GM06990 (cell line): ENCODE results near the gene CTNNA2.

Experiments used
- DNase-seq: peaks from one replicate; pipeline ENCODE4 v3.0.0-alpha.2; 2011; ENCODE audit not compliant: insufficient read length; ENCODE audit errors: extremely low read depth
- H3K27me3 ChIP-seq: replicated peaks from 2 replicates; pipeline ENCODE4 v1.6.0; 2011; ENCODE audit warnings: low read length; ENCODE audit not compliant: control insufficient read depth, insufficient read depth
- H3K36me3 ChIP-seq: 2 replicates; pipeline ENCODE4 v1.5.1; 2011; ENCODE audit warnings: low read length; ENCODE audit not compliant: control insufficient read depth, insufficient read depth
- H3K4me3 ChIP-seq: replicated peaks from 2 replicates; pipeline ENCODE4 v1.5.1; 2011; ENCODE audit warnings: low read depth, mild to moderate bottlenecking, control low read depth, low read length
- CTCF ChIP-seq: IDR thresholded peaks from 2 replicates; pipeline ENCODE4 v1.5.1; 2011; ENCODE audit warnings: low read length, control low read depth, mild to moderate bottlenecking, inconsistent platforms; ENCODE audit not compliant: insufficient read depth, poor library complexity, severe bottlenecking

The CTNNA2 gene

GRCh38 chr2:79721061-79721460, 208.2 kb downstream of the CTNNA2 start:
- Histone ChIP-seq H3K36me3 (no peaks in the 10 kb centered on the region), H3K4me3 (no peak overlapping the region), H3K27me3 (no peaks in the 10 kb centered on the region)
- no peak for DNase-seq
- TF ChIP-seq CTCF = no peak

DNA sequence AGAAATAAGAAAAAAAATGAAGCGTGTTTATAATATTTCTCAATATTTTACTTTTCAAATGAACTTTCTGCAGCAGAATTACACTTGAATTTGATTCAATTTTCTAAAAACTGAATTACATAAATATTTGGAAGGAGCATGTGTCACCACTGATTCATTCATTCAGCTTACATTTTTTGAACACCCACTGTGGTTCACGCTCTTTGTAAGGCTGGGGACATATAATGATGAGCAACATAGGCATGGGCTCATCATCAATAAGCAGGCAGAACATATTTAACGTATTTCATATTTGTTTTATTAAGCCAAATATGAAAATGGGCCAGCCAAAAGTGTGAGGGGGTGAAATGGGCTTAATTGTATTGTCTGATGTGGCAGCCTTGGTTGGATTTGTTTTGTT, 209.1 kb downstream of the CTNNA2 start:
- no peak overlapping the region for H3K4me3 ChIP-seq
- no peaks in the 10 kb centered on the region for H3K27me3 ChIP-seq
- no peaks in the 10 kb centered on the region for H3K36me3 ChIP-seq
- no peak for DNase-seq
- no peak for TF ChIP-seq CTCF

DNA sequence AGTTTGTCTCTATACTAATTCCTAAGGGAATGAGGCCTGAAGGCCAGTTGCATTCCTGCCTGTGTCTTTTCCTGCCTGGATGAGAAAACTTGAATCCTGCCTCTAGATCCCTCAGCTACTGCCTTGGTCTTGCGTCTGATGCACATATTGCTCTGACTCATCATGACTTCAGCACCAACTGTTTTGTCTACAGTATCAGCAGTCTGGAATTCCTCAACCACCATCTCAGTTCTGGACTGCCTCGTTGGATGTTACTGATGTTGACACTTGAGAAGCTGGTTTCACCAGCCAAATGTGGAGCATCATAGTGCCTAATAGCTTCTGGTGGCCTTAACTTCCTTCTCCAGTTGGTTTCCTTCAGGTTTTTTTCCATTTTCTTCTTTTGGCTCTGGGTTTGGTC, 211.0 kb downstream of the CTNNA2 start:
- TF ChIP-seq CTCF = no peak
- DNase-seq = no peak
- H3K27me3 ChIP-seq = no peaks in the 10 kb centered on the region
- H3K36me3 ChIP-seq = no peaks in the 10 kb centered on the region
- no peak overlapping the region for H3K4me3 ChIP-seq

DNA sequence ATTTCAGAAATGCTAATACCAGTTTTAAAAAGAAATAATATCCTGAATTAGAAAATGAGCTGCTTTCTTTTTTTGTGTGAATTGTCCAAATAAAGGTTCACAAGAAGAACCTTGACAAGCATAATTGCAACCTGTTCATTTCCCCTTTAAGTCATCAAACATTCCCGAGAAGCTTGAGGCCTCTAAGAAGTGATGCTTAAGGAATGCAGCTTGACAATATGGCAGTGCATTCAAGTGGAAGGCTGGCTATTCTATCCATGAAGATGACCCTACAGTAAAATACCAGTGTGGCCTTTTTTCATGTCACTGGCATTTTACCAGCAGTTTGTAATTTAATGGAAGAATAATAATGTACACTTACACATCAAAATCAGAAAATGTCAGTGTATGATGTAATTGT, 216.7 kb downstream of the CTNNA2 start:
- H3K27me3 ChIP-seq = no peaks in the 10 kb centered on the region
- no peaks in the 10 kb centered on the region for H3K36me3 ChIP-seq
- no peak for DNase-seq
- TF ChIP-seq CTCF = no peak
- no peak overlapping the region for H3K4me3 ChIP-seq

DNA sequence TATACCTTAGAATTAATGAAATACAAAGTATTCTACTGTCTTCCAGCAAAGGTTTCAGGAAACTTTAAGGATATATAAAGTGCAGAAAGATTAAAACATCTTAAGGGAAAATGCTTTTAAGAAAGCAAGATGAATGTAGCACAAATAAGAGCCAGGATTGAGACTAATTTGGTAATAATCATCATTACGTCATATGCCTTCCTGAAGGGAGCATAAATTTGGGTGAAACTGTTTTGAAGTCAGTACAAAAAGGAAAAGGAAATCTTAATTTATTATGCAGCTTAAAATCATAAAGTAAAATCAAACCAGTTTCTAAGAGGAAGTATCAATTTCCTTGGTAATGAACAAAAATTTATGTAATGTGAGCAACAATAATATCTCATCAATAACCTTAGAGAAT, 221.7 kb downstream of the CTNNA2 start:
- no peaks in the 10 kb centered on the region for H3K27me3 ChIP-seq
- no peaks in the 10 kb centered on the region for H3K36me3 ChIP-seq
- no peak for TF ChIP-seq CTCF
- no peak for DNase-seq
- no peak overlapping the region for H3K4me3 ChIP-seq

DNA sequence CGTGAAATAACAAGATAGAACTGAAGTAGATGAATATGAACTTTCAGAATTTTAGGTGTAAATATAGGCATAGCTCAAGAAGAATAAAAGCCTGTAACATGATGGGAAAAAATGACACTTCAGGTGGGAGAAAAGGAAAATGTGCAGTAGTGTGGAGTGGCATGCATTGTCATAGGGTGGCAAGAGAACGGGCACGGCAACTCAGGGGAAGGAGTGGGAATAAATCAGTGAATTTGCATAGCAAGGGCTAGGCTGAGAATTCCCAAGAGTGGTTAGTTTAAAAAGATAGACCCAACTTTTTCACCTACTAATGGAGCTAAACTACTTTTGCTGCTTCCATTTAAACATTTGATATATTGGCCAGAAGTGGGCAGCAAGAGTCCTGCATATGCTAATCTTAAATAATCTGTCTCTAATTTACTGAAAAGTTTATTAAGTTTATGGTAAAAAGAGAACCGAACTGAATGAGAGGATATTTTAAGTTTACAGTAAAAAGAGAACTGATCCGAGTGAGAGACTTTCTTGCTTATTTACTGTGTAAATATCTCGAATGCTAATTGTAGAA, 228.1 kb downstream of the CTNNA2 start:
- DNase-seq = no peak
- Histone ChIP-seq H3K4me3 (no peak overlapping the region), H3K36me3 (no peaks in the 10 kb centered on the region), H3K27me3 (no peaks in the 10 kb centered on the region)
- TF ChIP-seq CTCF = no peak
